Osteoblast (primary cell): ENCODE data around the gene SCIMP. TPM values are rescaled to one million over a fixed set of nuclear protein-coding genes. Genes with fewer than 3 reads are reported as not detected.

Experiments used
- DNase-seq: peaks from one replicate; pipeline ENCODE4 v3.0.0; 2011; ENCODE audit warnings: low spot score, mixed read lengths; ENCODE audit not compliant: insufficient read length; ENCODE audit errors: missing footprints
- H2AFZ ChIP-seq: 2 replicates; pipeline ENCODE4 v1.6.0; 2011; ENCODE audit warnings: mild to moderate bottlenecking, low read length
- H3K27ac ChIP-seq: 2 replicates; pipeline ENCODE4 v1.5.1; 2011; ENCODE audit warnings: mild to moderate bottlenecking, low read depth, low read length, moderate library complexity
- H3K27me3 ChIP-seq: 2 replicates; pipeline ENCODE4 v1.6.0; 2012; ENCODE audit warnings: mild to moderate bottlenecking, control low read depth, inconsistent platforms, low read length, moderate library complexity; ENCODE audit not compliant: insufficient read depth
- H3K36me3 ChIP-seq: 2 replicates; pipeline ENCODE4 v1.5.1; 2011; ENCODE audit warnings: mild to moderate bottlenecking, low read length, control low read depth, moderate library complexity; ENCODE audit not compliant: insufficient read depth
- H3K4me1 ChIP-seq: 2 replicates; pipeline ENCODE4 v1.5.1; 2011; ENCODE audit warnings: mild to moderate bottlenecking, low read length, control low read depth, moderate library complexity; ENCODE audit not compliant: insufficient read depth
- H3K4me2 ChIP-seq: 2 replicates; pipeline ENCODE4 v1.6.0; 2011; ENCODE audit warnings: mild to moderate bottlenecking, low read length; ENCODE audit not compliant: insufficient read depth
- H3K4me3 ChIP-seq: fragments of 200-600 bp; sonication (generic); 3 replicates; pipeline ENCODE4 v1.5.1; 2012; ENCODE audit warnings: mild to moderate bottlenecking, low read length, inconsistent platforms; ENCODE audit not compliant: insufficient read depth
- H3K79me2 ChIP-seq: 2 replicates; pipeline ENCODE4 v1.6.0; 2012; ENCODE audit warnings: mild to moderate bottlenecking, low read length, control low read depth, inconsistent platforms; ENCODE audit not compliant: insufficient read depth
- H3K9me3 ChIP-seq: 2 replicates; pipeline ENCODE4 v1.5.1; 2011; ENCODE audit warnings: low read depth, low read length, control low read depth
- H4K20me1 ChIP-seq: 2 replicates; pipeline ENCODE4 v1.6.0; 2012; ENCODE audit warnings: mild to moderate bottlenecking, low read length, control low read depth; ENCODE audit not compliant: insufficient read depth
- CTCF ChIP-seq: IDR thresholded peaks from 2 replicates; pipeline ENCODE4 v1.5.1; 2011; ENCODE audit warnings: mild to moderate bottlenecking, low read depth, low read length, moderate library complexity; ENCODE audit errors: extremely low read depth
- total RNA-seq: library from RNA; depleted of rRNA; stranded (reverse); fragments of >200 nt; gene quantifications from 2 replicates; pipeline ENCODE4 v1.2.3, GENCODE V29; 2012

SCIMP gene
- total RNA-seq, 1 donor, result not detected

GRCh38 chr17:5281814-5282641 lies 47.4 kb upstream of the SCIMP start, which contains the start of gene RABEP1:
RABEP1 (plus strand) TSS chr17:5282284; CDS start chr17:5282487, 203 bp downstream.
- Histone ChIP-seq H3K4me1 (peaks cover 19% of the 10 kb centered on the region), H3K4me3 (peak within 1 kb of the TSS; percentile 78), H3K27me3 (no peaks in the 10 kb centered on the region), H2AFZ (peak within 1 kb of the TSS; percentile 88), H3K9me3 (no peaks in the 10 kb centered on the region), H3K36me3 (no peaks in the 10 kb centered on the region), H4K20me1 (peaks cover 35% of the 10 kb centered on the region), H3K4me2 (peak within 1 kb of the TSS; percentile 89), H3K79me2 (peaks cover 48% of the 10 kb centered on the region), H3K27ac (peak within 1 kb of the TSS; percentile 40)
- DNase-seq, result peak; percentile 99
- peak; percentile 22 for TF ChIP-seq CTCF

GRCh38 chr17:5272322-5272721 lies 37.7 kb upstream of the SCIMP start:
- H3K36me3 ChIP-seq, result no peaks in the 10 kb centered on the region
- no peak overlapping the region for H3K27ac ChIP-seq
- H3K4me3 ChIP-seq, result no peak overlapping the region
- H3K27me3 ChIP-seq, result no peaks in the 10 kb centered on the region
- peak overlapping the region; percentile 42 for H2AFZ ChIP-seq
- H3K79me2 ChIP-seq, result no peaks in the 10 kb centered on the region
- no peak for TF ChIP-seq CTCF
- H4K20me1 ChIP-seq, result no peaks in the 10 kb centered on the region
- no peak for DNase-seq
- no peaks in the 10 kb centered on the region for H3K9me3 ChIP-seq
- no peak overlapping the region for H3K4me2 ChIP-seq
- H3K4me1 ChIP-seq, result peaks cover 4% of the 10 kb centered on the region

GRCh38 chr17:5269241-5269960 lies 34.7 kb upstream of the SCIMP start:
- no peaks in the 10 kb centered on the region for H3K27me3 ChIP-seq
- TF ChIP-seq CTCF, result no peak
- H3K4me1 ChIP-seq, result peaks cover 4% of the 10 kb centered on the region
- H2AFZ ChIP-seq, result no peak overlapping the region
- H4K20me1 ChIP-seq, result no peaks in the 10 kb centered on the region
- no peaks in the 10 kb centered on the region for H3K79me2 ChIP-seq
- H3K4me2 ChIP-seq, result no peak overlapping the region
- H3K9me3 ChIP-seq, result no peaks in the 10 kb centered on the region
- H3K4me3 ChIP-seq, result no peak overlapping the region
- no peaks in the 10 kb centered on the region for H3K36me3 ChIP-seq
- no peak for DNase-seq
- no peak overlapping the region for H3K27ac ChIP-seq

GRCh38 chr17:5264893-5265292 lies 30.2 kb upstream of the SCIMP start:
- H3K27ac ChIP-seq, result no peak overlapping the region
- H2AFZ ChIP-seq, result no peak overlapping the region
- no peaks in the 10 kb centered on the region for H4K20me1 ChIP-seq
- no peak for DNase-seq
- H3K4me3 ChIP-seq, result no peak overlapping the region
- no peaks in the 10 kb centered on the region for H3K79me2 ChIP-seq
- no peaks in the 10 kb centered on the region for H3K9me3 ChIP-seq
- H3K4me2 ChIP-seq, result no peak overlapping the region
- no peaks in the 10 kb centered on the region for H3K4me1 ChIP-seq
- no peaks in the 10 kb centered on the region for H3K27me3 ChIP-seq
- no peak for TF ChIP-seq CTCF
- no peaks in the 10 kb centered on the region for H3K36me3 ChIP-seq
